Memory B cell (primary cell): ENCODE data around the gene OR2H1.

Source experiments
- ATAC-seq: fragments of 150-1000 bp; cut with Tn5 transposase; 2 replicates; pipeline ENCODE4 v1.10.0; 2021; ENCODE audit warnings: low read depth, mild to moderate bottlenecking, moderate library complexity
- DNase-seq, 2 donors: peaks; one replicate each; pipeline ENCODE4 v3.0.0; 2022; ENCODE audit warnings: low spot score in 2 of 2
- H3K27ac Mint-ChIP-seq: one replicate; pipeline ENCODE4 v1.8.0; 2022; ENCODE audit warnings: mild to moderate bottlenecking, moderate library complexity, mixed read lengths
- H3K27me3 Mint-ChIP-seq: one replicate; pipeline ENCODE4 v1.8.0; 2022; ENCODE audit warnings: mixed read lengths
- H3K36me3 Mint-ChIP-seq: one replicate; pipeline ENCODE4 v1.8.0; 2022; ENCODE audit warnings: mild to moderate bottlenecking, mixed read lengths
- H3K4me1 Mint-ChIP-seq: one replicate; pipeline ENCODE4 v1.8.0; 2022; ENCODE audit warnings: mixed read lengths
- H3K4me3 Mint-ChIP-seq: one replicate; pipeline ENCODE4 v1.8.0; 2022; ENCODE audit warnings: mild to moderate bottlenecking, moderate library complexity, mixed read lengths
- H3K9me3 Mint-ChIP-seq: one replicate; pipeline ENCODE4 v1.8.0; 2022; ENCODE audit warnings: mixed read lengths

OR2H1 gene

GRCh38 chr6:29462022-29462421 lies 5.1 kb downstream of the OR2H1 start:
- Mint-ChIP-seq H3K27ac (peak overlapping the region; percentile 18), H3K4me3 (no peak overlapping the region)
- no peak for ATAC-seq

GRCh38 chr6:29465279-29465678 lies 8.3 kb downstream of the OR2H1 start:
- Mint-ChIP-seq H3K27me3 (peaks cover 12% of the 10 kb centered on the region), H3K4me3 (no peak overlapping the region), H3K4me1 (no peaks in the 10 kb centered on the region), H3K36me3 (no peaks in the 10 kb centered on the region), H3K27ac (no peak overlapping the region), H3K9me3 (no peaks in the 10 kb centered on the region)
- ATAC-seq (no peak), DNase-seq (no peak)

More at GRCh38 chr6:29462022-29462421, 5.1 kb downstream of the OR2H1 start:
- peaks cover 9% of the 10 kb centered on the region for H3K27me3 Mint-ChIP-seq
- H3K9me3 Mint-ChIP-seq = no peaks in the 10 kb centered on the region
- no peaks in the 10 kb centered on the region for H3K36me3 Mint-ChIP-seq
- H3K4me1 Mint-ChIP-seq = no peaks in the 10 kb centered on the region
- DNase-seq = no peak

- Mint-ChIP-seq H3K4me1 (no peaks in the 10 kb centered on the region), H3K36me3 (no peaks in the 10 kb centered on the region), H3K27ac (no peak overlapping the region), H3K4me3 (no peak overlapping the region), H3K27me3 (peaks cover 12% of the 10 kb centered on the region), H3K9me3 (no peaks in the 10 kb centered on the region)
- ATAC-seq = no peak
- DNase-seq = no peak
Observed at GRCh38 chr6:29465801-29466200, 8.8 kb downstream of the OR2H1 start.

DNA sequence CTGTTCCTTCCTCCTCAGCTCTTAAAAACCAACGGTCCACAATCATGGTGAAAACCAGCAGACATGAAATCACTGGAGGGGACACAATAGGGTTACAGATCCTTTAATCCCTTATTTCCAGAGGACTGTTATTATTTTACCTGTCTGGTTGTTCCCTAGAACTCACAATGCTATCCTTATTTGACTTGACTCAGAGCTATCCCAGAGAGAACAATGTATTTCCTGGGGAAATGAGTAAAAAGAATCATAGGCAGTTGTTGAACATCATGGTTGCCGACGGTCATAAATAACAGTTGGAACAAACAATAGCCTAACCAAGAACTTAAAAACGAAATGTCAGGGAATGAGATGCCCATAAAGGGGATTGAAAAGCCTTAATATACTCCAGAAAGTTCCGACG lies 9.3 kb downstream of the OR2H1 start:
- H3K4me3 Mint-ChIP-seq = no peak overlapping the region
- no peak for DNase-seq

GRCh38 chr6:29474996-29475395 lies 18.0 kb downstream of the OR2H1 start:
- Mint-ChIP-seq H3K9me3 (peaks cover 3% of the 10 kb centered on the region), H3K36me3 (no peaks in the 10 kb centered on the region), H3K4me1 (no peaks in the 10 kb centered on the region), H3K27me3 (peaks cover 10% of the 10 kb centered on the region), H3K27ac (no peak overlapping the region), H3K4me3 (no peak overlapping the region)
- DNase-seq (no peak), ATAC-seq (no peak)

More for the DNA sequence above, 9.3 kb downstream of the OR2H1 start:
- no peaks in the 10 kb centered on the region for H3K9me3 Mint-ChIP-seq
- peaks cover 12% of the 10 kb centered on the region for H3K27me3 Mint-ChIP-seq
- H3K4me1 Mint-ChIP-seq = no peaks in the 10 kb centered on the region
- ATAC-seq = no peak
- H3K27ac Mint-ChIP-seq = no peak overlapping the region
- H3K36me3 Mint-ChIP-seq = no peaks in the 10 kb centered on the region

DNA sequence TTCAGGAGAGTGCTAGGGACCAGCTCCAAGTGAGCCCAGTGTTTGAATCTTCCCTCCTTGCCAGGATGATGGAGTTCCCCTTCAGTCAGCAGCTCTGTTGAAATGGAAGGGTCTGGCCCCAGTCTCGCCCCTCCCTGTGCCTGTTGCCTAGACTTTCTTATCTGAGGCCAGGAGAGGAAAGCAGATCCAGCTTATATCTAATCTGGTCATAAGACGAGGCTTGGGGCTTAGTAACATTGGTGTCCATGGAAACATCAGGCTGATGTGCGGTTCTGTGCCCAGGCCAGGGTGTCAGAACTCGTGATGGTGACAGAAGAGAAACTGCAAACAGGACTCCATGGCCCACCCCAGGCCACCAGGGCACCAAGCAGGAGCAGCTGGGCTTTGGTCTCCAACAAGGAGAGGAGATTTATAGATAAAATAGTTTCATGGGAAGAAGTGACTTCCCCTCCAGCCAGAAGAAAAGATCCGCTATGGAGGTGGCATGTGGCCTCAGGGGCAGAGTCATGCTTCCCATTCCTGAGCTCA lies 21.0 kb downstream of the OR2H1 start:
- H3K4me3 Mint-ChIP-seq = no peak overlapping the region

DNA sequence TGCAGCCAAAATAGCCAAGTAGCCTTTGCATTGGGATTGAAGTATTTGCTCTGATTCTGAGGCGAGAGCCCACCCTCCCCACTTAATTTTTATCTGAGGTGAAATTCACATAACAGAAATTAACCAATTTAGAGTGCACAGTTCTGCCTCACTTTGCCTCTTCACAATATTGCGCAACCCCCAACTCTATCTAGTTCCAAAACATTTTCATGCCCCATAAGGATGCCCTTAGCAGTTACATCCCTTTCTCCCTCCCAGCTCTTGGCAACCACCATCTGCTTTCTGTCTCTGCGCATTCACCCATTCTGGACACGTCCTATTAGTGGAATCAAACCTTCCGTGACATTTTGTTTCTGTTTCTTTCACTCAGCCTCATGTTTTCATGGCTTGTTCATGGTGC lies 21.8 kb downstream of the OR2H1 start:
- peaks cover 5% of the 10 kb centered on the region for H3K27me3 Mint-ChIP-seq
- peaks cover 4% of the 10 kb centered on the region for H3K9me3 Mint-ChIP-seq
- no peak overlapping the region for H3K4me3 Mint-ChIP-seq
- H3K4me1 Mint-ChIP-seq = no peaks in the 10 kb centered on the region
- no peaks in the 10 kb centered on the region for H3K36me3 Mint-ChIP-seq
- no peak overlapping the region for H3K27ac Mint-ChIP-seq
- ATAC-seq (no peak), DNase-seq (no peak)

More for the DNA sequence above, 21.0 kb downstream of the OR2H1 start:
- H3K27ac Mint-ChIP-seq = no peak overlapping the region
- no peak for DNase-seq
- no peak for ATAC-seq
- H3K27me3 Mint-ChIP-seq = peaks cover 8% of the 10 kb centered on the region
- H3K36me3 Mint-ChIP-seq = no peaks in the 10 kb centered on the region
- H3K4me1 Mint-ChIP-seq = no peaks in the 10 kb centered on the region
- peaks cover 6% of the 10 kb centered on the region for H3K9me3 Mint-ChIP-seq

- Mint-ChIP-seq H3K4me3 (no peak overlapping the region), H3K9me3 (peaks cover 4% of the 10 kb centered on the region), H3K27ac (no peak overlapping the region), H3K4me1 (no peaks in the 10 kb centered on the region), H3K36me3 (no peaks in the 10 kb centered on the region), H3K27me3 (peaks cover 5% of the 10 kb centered on the region)
- ATAC-seq = no peak
- no peak for DNase-seq
Observed at GRCh38 chr6:29479560-29479959, 22.6 kb downstream of the OR2H1 start.

- Mint-ChIP-seq H3K4me1 (no peaks in the 10 kb centered on the region), H3K27ac (no peak overlapping the region), H3K9me3 (peaks cover 4% of the 10 kb centered on the region), H3K27me3 (peaks cover 8% of the 10 kb centered on the region), H3K4me3 (no peak overlapping the region), H3K36me3 (no peaks in the 10 kb centered on the region)
- ATAC-seq (no peak), DNase-seq (no peak)
Observed at GRCh38 chr6:29483186-29483585, 26.2 kb downstream of the OR2H1 start.

- ATAC-seq (no peak), DNase-seq (no peak)
- H3K4me3 Mint-ChIP-seq = no peak overlapping the region
- H3K9me3 Mint-ChIP-seq = peaks cover 4% of the 10 kb centered on the region
- no peaks in the 10 kb centered on the region for H3K4me1 Mint-ChIP-seq
- no peaks in the 10 kb centered on the region for H3K36me3 Mint-ChIP-seq
- H3K27ac Mint-ChIP-seq = no peak overlapping the region
- peaks cover 8% of the 10 kb centered on the region for H3K27me3 Mint-ChIP-seq
Observed at GRCh38 chr6:29483735-29484134, 26.8 kb downstream of the OR2H1 start.

- Mint-ChIP-seq H3K4me3 (no peak overlapping the region), H3K4me1 (no peaks in the 10 kb centered on the region), H3K27me3 (peaks cover 6% of the 10 kb centered on the region), H3K36me3 (no peaks in the 10 kb centered on the region), H3K9me3 (peaks cover 2% of the 10 kb centered on the region), H3K27ac (no peak overlapping the region)
- ATAC-seq (no peak), DNase-seq (no peak)
Observed at GRCh38 chr6:29486577-29486976, 29.6 kb downstream of the OR2H1 start.

DNA sequence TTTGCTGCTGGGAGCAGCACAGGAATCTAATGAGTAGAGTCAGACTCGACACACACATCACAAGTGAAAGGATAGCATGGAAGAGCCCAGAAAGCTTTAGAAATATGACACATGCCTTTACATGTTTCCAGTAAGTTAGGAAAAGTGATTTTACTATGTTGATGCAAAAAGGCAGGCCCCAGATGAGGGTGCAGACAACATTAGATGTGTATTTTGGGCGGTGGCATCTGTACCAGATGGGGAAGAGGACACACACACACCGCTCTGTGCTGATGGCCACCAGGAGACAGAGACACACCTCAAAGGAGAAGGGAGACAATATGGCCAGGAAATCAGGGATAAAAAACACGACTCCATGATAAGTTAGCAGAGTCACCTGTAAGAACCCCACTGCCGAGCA lies 30.2 kb downstream of the OR2H1 start:
- H3K4me3 Mint-ChIP-seq = no peak overlapping the region
- no peaks in the 10 kb centered on the region for H3K36me3 Mint-ChIP-seq
- peaks cover 6% of the 10 kb centered on the region for H3K27me3 Mint-ChIP-seq
- H3K9me3 Mint-ChIP-seq = no peaks in the 10 kb centered on the region
- no peaks in the 10 kb centered on the region for H3K4me1 Mint-ChIP-seq
- DNase-seq = no peak
- no peak for ATAC-seq
- H3K27ac Mint-ChIP-seq = no peak overlapping the region

DNA sequence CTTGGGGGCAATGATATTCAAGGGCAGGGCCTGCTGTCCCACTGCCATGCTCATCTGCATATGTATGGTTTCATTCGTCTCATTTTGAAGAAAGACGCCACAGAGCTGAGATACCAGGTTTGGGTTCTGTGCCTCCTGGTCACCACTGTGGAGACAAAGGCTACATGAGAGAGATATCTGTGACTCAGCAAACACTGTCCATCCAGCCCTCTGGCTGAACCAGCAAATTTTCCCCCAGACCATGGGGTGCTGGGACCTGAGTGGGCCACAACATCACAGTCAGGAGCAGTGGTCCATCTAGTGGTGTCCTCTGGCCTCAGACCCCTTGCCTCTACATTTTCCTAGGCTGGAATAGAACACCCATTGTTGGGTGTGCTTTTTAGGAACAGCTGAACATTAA lies 30.7 kb downstream of the OR2H1 start, which contains the start of gene MAS1L:
Gene MAS1L (minus strand): TSS at position 297 of the 400 bp plus-strand sequence. CDS start 54 bp downstream, at position 243.
- DNase-seq (no peak), ATAC-seq (no peak)
- Mint-ChIP-seq H3K27me3 (peaks cover 6% of the 10 kb centered on the region), H3K27ac (no peak within 1 kb of the TSS), H3K4me3 (no peak within 1 kb of the TSS), H3K9me3 (no peaks in the 10 kb centered on the region), H3K4me1 (no peaks in the 10 kb centered on the region), H3K36me3 (no peaks in the 10 kb centered on the region)

- DNase-seq (no peak), ATAC-seq (no peak)
- H3K27me3 Mint-ChIP-seq = peaks cover 6% of the 10 kb centered on the region
- no peaks in the 10 kb centered on the region for H3K4me1 Mint-ChIP-seq
- no peaks in the 10 kb centered on the region for H3K9me3 Mint-ChIP-seq
- no peak overlapping the region for H3K4me3 Mint-ChIP-seq
- no peaks in the 10 kb centered on the region for H3K36me3 Mint-ChIP-seq
- H3K27ac Mint-ChIP-seq = no peak overlapping the region
Observed at GRCh38 chr6:29488874-29489273, 31.9 kb downstream of the OR2H1 start.

DNA sequence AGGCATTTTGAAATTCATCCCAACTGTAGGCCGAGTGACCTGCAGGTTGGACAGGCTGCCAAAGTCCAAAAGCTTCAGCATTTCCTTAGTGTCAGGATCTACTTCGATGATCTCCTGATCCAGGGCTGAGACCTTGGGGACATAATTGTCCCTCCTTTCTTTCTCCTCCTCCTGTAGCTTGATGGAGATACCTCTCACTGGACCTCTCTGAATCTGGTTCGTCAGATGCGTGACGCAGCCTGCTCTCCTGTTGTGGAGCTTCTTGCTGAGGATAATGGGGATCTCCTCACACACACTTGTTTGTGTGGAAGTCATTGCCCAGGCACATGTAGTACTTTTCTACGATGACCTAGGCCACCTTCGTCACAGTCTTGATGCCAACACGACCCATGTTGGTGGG lies 32.3 kb downstream of the OR2H1 start:
- Mint-ChIP-seq H3K27me3 (peaks cover 6% of the 10 kb centered on the region), H3K4me3 (no peak overlapping the region), H3K9me3 (no peaks in the 10 kb centered on the region), H3K27ac (no peak overlapping the region), H3K36me3 (no peaks in the 10 kb centered on the region), H3K4me1 (no peaks in the 10 kb centered on the region)
- ATAC-seq (no peak), DNase-seq (no peak)
